Heart left ventricle (tissue), 16 donors: Measurements from ENCODE around the gene UBN1. TPM values are rescaled to one million over a fixed set of nuclear protein-coding genes. Genes with fewer than 3 reads are reported as not detected.

ENCODE experiments used
- ATAC-seq, 4 donors: fragments of 200-7000 bp; cut with Tn5 transposase; one replicate each; pipeline ENCODE4 v1.9.1; 2020 to 2022; ENCODE audit warnings: moderate library complexity in 4 of 4, mild to moderate bottlenecking in 3 of 4, moderate number of reproducible peaks in 1 of 4
- DNase-seq, 5 donors: peaks; one replicate each; pipeline ENCODE4 v3.0.0-alpha.2; 2020
- H3K27ac ChIP-seq, 12 donors: fragments of 200-600 bp; sonication (generic) in 4 of 12; one replicate each; pipeline versions ENCODE4 v1.5.0 to v1.8.0; 2016 to 2022; ENCODE audit warnings: mild to moderate bottlenecking in 2 of 12
- H3K27me3 ChIP-seq, 9 donors: fragments of 200-600 bp; sonication (generic) in 2 of 9; one replicate each; pipeline versions ENCODE4 v1.5.1 to v1.8.0; 2016 to 2022; ENCODE audit warnings: mild to moderate bottlenecking in 3 of 9
- H3K36me3 ChIP-seq, 9 donors: fragments of 200-600 bp; sonication (generic) in 2 of 9; one replicate each; pipeline versions ENCODE4 v1.5.0 to v1.8.0; 2018 to 2022; ENCODE audit warnings: mild to moderate bottlenecking in 2 of 9
- H3K4me1 ChIP-seq, 12 donors: fragments of 200-600 bp; sonication (generic) in 4 of 12; one replicate each; pipeline versions ENCODE4 v1.5.0 to v1.8.0; 2016 to 2022; ENCODE audit warnings: mild to moderate bottlenecking in 3 of 12
- H3K4me3 ChIP-seq, 12 donors: fragments of 200-600 bp; sonication (generic) in 4 of 12; one replicate each; pipeline versions ENCODE4 v1.5.0 to v1.8.0; 2017 to 2022; ENCODE audit warnings: mild to moderate bottlenecking in 9 of 12, moderate library complexity in 4 of 12
- H3K9me3 ChIP-seq, 12 donors: fragments of 200-600 bp; sonication (generic) in 4 of 12; one replicate each; pipeline versions ENCODE4 v1.5.0 to v1.8.0; 2016 to 2022; ENCODE audit warnings: mild to moderate bottlenecking in 1 of 12
- CTCF ChIP-seq, 12 donors: fragments of 200-600 bp; sonication (generic) in 4 of 12; IDR thresholded peaks; one replicate each; pipeline versions ENCODE4 v1.5.0 to v1.8.0; 2018 to 2022; ENCODE audit warnings: antibody characterized with exemption in 12 of 12, mild to moderate bottlenecking in 5 of 12
- POLR2A ChIP-seq, 2 donors: fragments of 450-650 bp; IDR thresholded peaks; one replicate each; pipeline ENCODE4 v1.6.1; 2017; ENCODE audit warnings: antibody characterized with exemption in 2 of 2, mild to moderate bottlenecking in 2 of 2, moderate library complexity in 2 of 2
- WGBS, 4 donors: extraction: QIAGEN DNeasy Blood & Tissue Kit in 2 of 4; methylation state at CpG; one replicate each; pipeline versions ENCODE4 v1.1.5 to v1.1.7; 2013 to 2018; 5-methylcytosine and 5-hydroxymethylcytosine counted together
- intact Hi-C, 10 donors: fragments of 100-400 bp; cut with DNase I; formaldehyde crosslinking; loops; one replicate each; pipeline versions ENCODE4 v1.11.1 to v1.14.2; 2022
- polyA plus RNA-seq, 2 donors: library from polyadenylated mRNA; stranded (reverse); fragments of 200-250 nt; gene quantifications; one replicate each; pipeline ENCODE4 v1.2.3, GENCODE V29; 2013
- total RNA-seq, 9 donors: library from RNA; depleted of rRNA in 2 of 9; stranded (reverse); fragments of >200 nt in 2 of 9; fragmentation: NEBNext Ultra II Directional in 3 of 9; extraction: Animal tissue kit (Norgen Biotek cat#: 25700) in 3 of 9; gene quantifications; one replicate each; pipeline versions ENCODE4 v1.1.0 to v1.2.4, GENCODE V29; 2016 to 2023
- donor health status: ischemic (EF 13 %, LVEDD 7.1; RV severe dilation, severe dysfunction).
- donor health status: healthy with polysubstance abuse.
- donor health status: DM: no; HTN: yes; CAD: no.
- donor health status: DM: no; HTN: no; CAD: no.
- donor health status: ischemic (EF 25% LVEDD 6.9; RV normal size, moderate dysfunction).
- donor health status: ischemic (EF 25% LVEDD 5.7; RV mildly dilated, moderate dysfunction).
- donor health status: healthy.
- donor health status: DM: yes; HTN: yes; CAD: no.
- donor health status: ischemic (EF 35%, LVEDD 5.7; RV mildly dilated, moderate dysfunction).
- donor health status: nonischemic (EF 11% LVEDD 7.7; RV severe dilation, severe dysfunction).
- donor health status: DM: yes; HTN: yes; CAD: no.
- donor health status: PGD.
- donor health status: ischemic (EF 29% LVEDD 5.4; RV normal size, mild dysfunction).
- donor health status: nonischemic (EF 23%, LVEDD 6.1; RV moderate dilation, normal function).

Gene UBN1
- total and polyA plus RNA-seq, 11 donors: 20.3 to 77.9 (median 32.7) TPM

DNA sequence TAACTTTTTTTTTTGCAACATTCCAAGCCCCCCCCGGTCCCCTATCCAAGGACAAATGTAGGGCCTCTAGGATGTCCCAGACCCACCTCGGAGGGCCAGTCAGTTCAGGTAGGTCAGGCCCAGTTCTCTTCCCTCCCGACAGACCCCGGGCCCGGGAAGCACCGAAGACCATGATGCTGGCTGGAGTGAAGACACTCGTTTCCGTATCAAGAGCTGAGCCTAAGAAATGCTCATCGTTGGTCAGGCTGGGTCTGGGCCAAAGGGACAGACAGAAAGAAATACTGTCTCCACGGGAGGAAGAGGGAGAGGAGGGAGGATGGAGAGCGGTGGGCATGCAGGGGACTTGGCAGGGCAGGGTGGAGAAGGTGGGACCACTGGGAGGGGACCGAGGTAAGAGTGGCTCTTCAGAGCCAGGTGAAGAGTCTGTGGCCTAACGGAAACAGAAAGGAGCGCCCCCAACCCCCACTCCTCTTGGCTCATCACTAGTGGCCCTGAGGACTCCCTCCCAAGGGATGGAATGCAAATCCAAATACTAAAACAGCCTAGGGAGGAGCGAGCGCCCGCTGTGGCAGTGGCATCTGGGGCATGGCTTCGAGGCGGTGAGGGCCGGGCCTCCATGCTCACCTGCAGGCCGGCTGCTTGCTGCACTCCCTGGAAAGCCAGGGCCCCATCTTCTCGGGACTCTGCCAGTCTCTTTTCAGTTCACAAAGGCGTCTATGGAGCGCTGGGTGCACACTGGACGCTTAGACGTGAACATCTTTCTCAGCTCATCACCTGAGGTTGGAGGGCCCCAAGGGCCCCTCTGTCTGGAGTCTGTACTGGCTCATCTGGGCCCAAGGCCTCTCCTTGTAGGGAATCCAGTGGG, 43.2 kb upstream of the UBN1 start:
- ATAC-seq (peak in 1 of 4 donors; percentile 0), DNase-seq (no peak)
- peaks cover 0 to 56% (median 49%) of the 10 kb centered on the region in 9 donors for H3K36me3 ChIP-seq
- 63 to 78% (median 70%) methylated on average over 26 of the region's 26 CpGs for WGBS, 4 donors
- TF ChIP-seq POLR2A (IDR thresholded peaks at IDR 0.05): no peak
- TF ChIP-seq CTCF (IDR thresholded peaks at IDR 0.05): no peak
- H3K4me3 ChIP-seq: no peak overlapping the region
- H3K4me1 ChIP-seq: peaks cover 0 to 50% (median 25%) of the 10 kb centered on the region in 12 donors
- intact Hi-C loops: loop anchor here in 7 of 10 donors (1.0 to 10.0 kb wide), 8 partner anchors 35 to 153 kb away; partner anchors contain the start of genes SEC14L5 (in 4 of the 7), GLYR1 (in 3 of the 7), UBN1 (in 3 of the 7) and ZNF500 (in 2 of the 7)
- no peaks in the 10 kb centered on the region for H3K9me3 ChIP-seq
- H3K27me3 ChIP-seq: no peaks in the 10 kb centered on the region
- peak overlapping the region in 9 of 12 donors; percentile 41 to 96 (median 63) for H3K27ac ChIP-seq

- no peaks in the 10 kb centered on the region for H3K9me3 ChIP-seq
- H3K4me3 ChIP-seq: no peak overlapping the region
- DNase-seq (peak; percentile 47 to 81 (median 67)), ATAC-seq (peak; percentile 19 to 48 (median 29))
- H3K27ac ChIP-seq: peak overlapping the region in 11 of 12 donors; percentile 8 to 92 (median 61)
- no peak for TF ChIP-seq POLR2A (IDR thresholded peaks at IDR 0.05)
- TF ChIP-seq CTCF (IDR thresholded peaks at IDR 0.05): peak in 9 of 12 donors; percentile 20 to 49 (median 35)
- H3K4me1 ChIP-seq: peaks cover 0 to 44% (median 22%) of the 10 kb centered on the region in 12 donors
- peaks cover 0 to 62% (median 55%) of the 10 kb centered on the region in 9 donors for H3K36me3 ChIP-seq
- 52 to 61% (median 58%) methylated on average over 11 of the region's 11 CpGs for WGBS, 4 donors
- intact Hi-C loops: loop anchor here in 4 of 10 donors (5.0 to 10.0 kb wide), 2 partner anchors 42 to 150 kb away; partner anchors contain the start of genes SEC14L5 (in 3 of the 4), GLYR1 (in 1 of the 4) and UBN1 (in 1 of the 4)
- no peaks in the 10 kb centered on the region for H3K27me3 ChIP-seq
Measured at GRCh38 chr16:4805231-4805630, 42.0 kb upstream of the UBN1 start.

DNA sequence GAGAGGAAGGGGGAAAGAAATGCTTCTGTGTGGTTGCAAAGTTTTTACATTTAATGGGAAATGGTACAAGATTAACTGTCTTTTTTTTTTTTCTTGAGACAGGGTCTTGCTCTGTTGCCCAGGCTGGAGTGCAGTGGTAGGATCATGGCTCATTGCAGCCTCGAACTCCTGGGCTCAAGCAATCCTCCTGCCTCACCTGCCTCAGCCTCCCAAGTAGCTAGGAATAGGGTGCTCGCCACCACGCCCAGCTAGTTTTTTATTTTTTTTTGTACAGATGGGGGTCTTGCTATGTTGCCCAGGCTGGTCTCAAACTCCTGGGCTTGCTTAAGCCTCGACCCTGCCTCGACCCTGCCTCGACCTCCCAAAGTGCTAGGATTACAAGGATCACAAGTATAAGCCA, 41.0 kb upstream of the UBN1 start:
- ATAC-seq (no peak), DNase-seq (no peak)
- Histone ChIP-seq H3K36me3 (peaks cover 0 to 72% (median 66%) of the 10 kb centered on the region in 9 donors), H3K27me3 (no peaks in the 10 kb centered on the region), H3K4me1 (peaks cover 0 to 33% (median 14%) of the 10 kb centered on the region in 12 donors), H3K9me3 (no peaks in the 10 kb centered on the region), H3K27ac (peak overlapping the region in 3 of 12 donors; percentile 41 to 84 (median 61)), H3K4me3 (no peak overlapping the region)
- TF ChIP-seq POLR2A (IDR thresholded peaks at IDR 0.05): no peak
- no peak for TF ChIP-seq CTCF (IDR thresholded peaks at IDR 0.05)
- WGBS, 4 donors: 96 to 97% (median 97%) methylated on average over 6 of the region's 6 CpGs
- intact Hi-C loops: loop anchor here in 4 of 10 donors (5.0 to 10.0 kb wide), 2 partner anchors 41 to 149 kb away; partner anchors contain the start of genes SEC14L5 (in 3 of the 4), GLYR1 (in 1 of the 4) and UBN1 (in 1 of the 4)

DNA sequence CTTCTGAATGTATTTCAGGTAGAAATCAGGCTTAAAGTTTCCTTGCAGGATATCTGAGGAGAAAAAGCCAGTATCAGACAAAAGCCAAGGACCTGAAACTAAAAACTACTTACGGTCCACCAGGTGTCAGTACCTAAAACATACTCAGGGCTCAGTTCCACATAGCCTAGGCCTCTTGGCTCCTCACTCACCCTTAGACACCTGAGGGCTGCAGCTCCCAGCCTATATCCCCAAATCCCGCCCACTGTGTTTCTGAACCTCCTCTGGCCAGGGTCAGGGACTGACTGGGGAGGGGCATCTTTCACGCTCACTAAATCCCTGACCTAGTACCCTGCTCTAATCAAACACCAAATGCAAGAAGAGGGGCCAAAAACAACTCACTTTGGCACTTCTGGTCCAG, 36.0 kb upstream of the UBN1 start:
- peak overlapping the region in 3 of 12 donors; percentile 78 to 89 (median 86) for H3K27ac ChIP-seq
- 94 to 96% (median 95%) methylated on average over 3 of the region's 3 CpGs for WGBS, 4 donors
- TF ChIP-seq CTCF (IDR thresholded peaks at IDR 0.05): no peak
- no peak for TF ChIP-seq POLR2A (IDR thresholded peaks at IDR 0.05)
- no peaks in the 10 kb centered on the region for H3K27me3 ChIP-seq
- peaks cover 0 to 19% (median 2%) of the 10 kb centered on the region in 12 donors for H3K4me1 ChIP-seq
- no peak overlapping the region for H3K4me3 ChIP-seq
- intact Hi-C loops: loop anchor here in 1 of 10 donors (5.0 kb wide), 1 partner anchor 36 kb away; the partner anchor contains the start of genes GLYR1 and UBN1
- H3K9me3 ChIP-seq: no peaks in the 10 kb centered on the region
- H3K36me3 ChIP-seq: peaks cover 0 to 100% (median 93%) of the 10 kb centered on the region in 9 donors
- no peak for DNase-seq
- no peak for ATAC-seq
